ENCODE results near the gene BPIFB3.
"Not testable (repeated sequence)": the region's sequence is repeated elsewhere in the genome, so short reads cannot be mapped to it uniquely, and the experiment has no call there.

Gene BPIFB3

DNA sequence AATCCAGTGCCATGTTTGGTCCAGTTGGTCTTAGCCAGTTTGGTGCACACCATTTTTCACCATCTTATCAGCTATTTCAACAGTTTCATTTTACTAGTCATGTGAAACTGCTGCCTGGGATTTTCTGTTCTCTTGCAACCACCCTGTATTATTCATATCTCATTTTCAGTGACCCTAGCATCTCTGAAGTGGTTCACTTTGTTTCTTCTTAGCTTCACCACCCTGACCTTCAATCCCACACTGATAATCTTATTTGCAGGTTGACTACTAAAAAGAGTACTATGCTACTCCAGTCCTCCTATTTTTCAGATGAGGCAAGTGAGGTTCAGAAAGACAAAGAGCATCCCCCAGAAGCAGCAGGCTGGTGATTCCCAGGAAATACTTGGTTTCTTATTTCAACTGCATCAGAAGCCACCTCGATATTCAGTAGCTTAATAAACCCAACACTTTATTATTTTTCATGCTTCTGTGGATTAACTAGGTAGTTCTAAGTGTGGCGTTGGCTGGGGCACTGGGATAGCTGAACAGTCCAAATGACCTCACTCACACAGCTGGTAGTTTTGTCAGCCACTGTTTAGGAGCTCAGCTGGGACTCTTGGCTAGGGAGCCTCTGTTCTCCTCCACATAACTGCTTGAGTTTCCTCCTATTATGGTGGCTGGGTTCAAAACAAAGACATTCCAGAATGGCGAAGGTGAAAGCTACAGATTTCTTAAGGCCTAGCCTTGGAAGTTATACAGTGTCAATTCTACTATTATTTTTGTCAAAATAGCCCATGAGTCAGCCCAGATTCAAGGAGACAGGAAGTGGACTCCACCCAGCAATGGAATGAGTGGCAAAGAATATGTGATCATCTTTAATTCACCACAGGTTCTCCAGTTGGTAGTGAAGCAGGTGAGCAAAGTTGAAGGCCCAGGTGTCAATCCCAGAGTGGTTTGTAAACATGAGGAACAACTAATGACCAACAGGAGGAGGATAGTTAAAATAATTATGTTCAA lies 66.3 kb downstream of the BPIFB3 start:
- no peak for DNase-seq (ENCODE audit: low read depth)

DNA sequence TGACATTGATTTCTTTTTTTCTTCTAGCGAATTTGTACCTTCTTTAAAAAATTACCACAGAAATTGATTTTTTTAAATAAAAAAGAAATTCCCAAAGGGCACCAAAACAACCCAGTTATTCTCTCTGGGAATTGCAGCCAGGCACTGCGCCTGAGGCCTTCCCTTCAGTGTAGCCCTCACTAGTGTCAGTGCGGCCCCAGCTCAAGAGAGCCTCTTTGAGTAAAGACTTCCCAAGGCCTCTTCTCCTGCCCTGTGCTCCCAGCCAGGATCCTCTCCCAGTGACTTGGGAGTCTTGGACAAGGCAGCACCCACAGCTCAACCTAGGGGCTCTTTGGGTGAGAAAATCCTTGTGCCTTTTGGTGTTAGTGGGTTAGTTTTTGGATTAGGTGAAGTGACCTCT lies 67.2 kb downstream of the BPIFB3 start:
- DNase-seq (ENCODE audit: low read depth): no peak

DNA sequence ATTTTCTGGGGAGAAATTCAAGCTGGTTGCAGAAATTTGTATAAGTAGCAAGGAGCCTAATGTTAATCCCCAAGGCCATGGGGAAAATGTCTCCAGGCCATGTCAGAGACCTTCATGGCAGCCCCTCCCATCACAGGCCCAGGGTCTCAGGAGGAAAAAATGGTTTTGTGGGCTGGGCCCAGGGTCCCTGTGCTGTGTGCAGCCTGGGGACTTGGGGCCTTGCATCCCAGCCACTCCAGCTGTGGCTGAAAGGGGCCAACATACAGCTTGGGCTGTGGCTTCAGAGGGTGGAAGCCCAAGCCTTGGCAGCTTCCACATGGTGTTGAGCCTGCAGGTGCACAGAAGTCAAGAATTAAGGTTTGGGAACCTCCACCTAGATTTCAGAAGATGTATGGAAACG lies 68.6 kb downstream of the BPIFB3 start:
- DNase-seq (ENCODE audit: low read depth): not testable (repeated sequence)

Measured in GM04504 (cell line).